Stimulated activated CD4-positive, alpha-beta T cell treated with anti-CD3 and anti-CD28 coated beads, Interleukin-15, amount 100 ng/mL, for 24 hours (primary cell): ENCODE measurements around the gene ARSA.
"Not testable (repeated sequence)": the region's sequence is repeated elsewhere in the genome, so short reads cannot be mapped to it uniquely, and the experiment has no call there.

Experiments used
- DNase-seq: peaks from one replicate; pipeline ENCODE4 v3.0.0-alpha.2; 2020

Gene ARSA

GRCh38 chr22:50627642-50628542, at the start of gene ARSA:
Gene ARSA, minus strand, starts transcription at chr22:50628152. Its CDS starts 373 bp downstream, at chr22:50627779.
- DNase-seq: peak; percentile 82

- DNase-seq: no peak
These were observed 48.9 kb upstream of the ARSA start for GRCh38 chr22:50676661-50677492.

- DNase-seq: no peak
These were observed 48.3 kb upstream of the ARSA start for GRCh38 chr22:50676180-50676636.

GRCh38 chr22:50675553-50676179, 47.7 kb upstream of the ARSA start:
- DNase-seq: no peak

DNA sequence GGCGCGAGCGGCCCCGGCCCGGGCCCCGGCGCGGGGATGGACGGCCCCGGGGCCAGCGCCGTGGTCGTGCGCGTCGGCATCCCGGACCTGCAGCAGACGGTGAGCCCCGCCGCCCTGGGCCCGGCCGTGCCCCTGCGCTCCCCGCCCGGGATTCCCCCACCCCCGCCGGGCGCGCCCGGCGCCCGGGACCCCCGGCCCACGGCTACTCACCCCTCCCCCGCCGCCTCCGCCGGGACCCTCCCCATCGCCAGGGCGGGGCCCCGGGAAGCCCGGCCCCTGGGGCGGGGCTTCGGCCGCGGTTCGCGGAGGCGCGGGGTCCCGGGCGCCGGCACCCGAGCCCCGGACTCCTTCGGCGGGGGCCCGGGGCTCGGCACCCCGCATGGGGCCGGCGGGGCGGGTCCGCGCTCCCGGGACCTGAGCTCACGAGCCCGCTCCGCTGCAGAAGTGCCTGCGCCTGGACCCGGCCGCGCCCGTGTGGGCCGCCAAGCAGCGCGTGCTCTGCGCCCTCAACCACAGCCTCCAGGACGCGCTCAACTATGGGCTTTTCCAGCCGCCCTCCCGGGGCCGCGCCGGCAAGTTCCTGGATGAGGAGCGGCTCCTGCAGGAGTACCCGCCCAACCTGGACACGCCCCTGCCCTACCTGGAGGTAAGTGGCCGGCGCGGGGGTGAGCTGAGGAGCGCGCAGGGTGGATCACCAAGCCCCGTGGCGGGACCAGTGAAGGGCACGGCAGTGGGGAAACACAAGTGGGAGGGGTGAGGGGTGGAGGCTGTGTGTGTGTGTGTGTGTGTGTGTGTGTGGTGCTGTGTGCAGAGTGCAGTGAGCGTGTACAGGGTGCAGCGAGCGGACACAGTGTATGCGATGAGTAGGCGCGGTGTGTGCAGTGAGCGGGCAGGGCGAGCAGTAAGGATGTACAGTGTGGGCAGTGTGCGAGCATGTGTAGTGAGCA, 46.9 kb upstream of the ARSA start:
- DNase-seq: peak; percentile 31

DNA sequence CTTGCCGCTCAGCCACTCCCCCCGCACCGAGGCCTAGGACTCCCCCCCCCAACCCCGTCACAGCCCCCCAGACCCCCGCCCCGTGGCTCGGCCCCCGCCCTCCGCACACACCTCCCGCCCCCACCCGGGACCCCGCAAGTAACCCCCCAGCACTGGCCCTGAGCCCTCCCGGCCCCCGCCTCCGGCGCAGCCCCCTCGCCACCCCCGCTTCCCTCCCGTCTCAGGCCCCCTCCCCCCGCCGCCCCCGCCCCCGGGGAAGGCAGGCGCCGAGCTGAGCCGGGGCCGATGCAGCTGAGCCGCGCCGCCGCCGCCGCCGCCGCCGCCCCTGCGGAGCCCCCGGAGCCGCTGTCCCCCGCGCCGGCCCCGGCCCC, 46.2 kb upstream of the ARSA start:
- DNase-seq: no peak

- no peak for DNase-seq
These were observed 45.5 kb upstream of the ARSA start for GRCh38 chr22:50673231-50674129.

DNA sequence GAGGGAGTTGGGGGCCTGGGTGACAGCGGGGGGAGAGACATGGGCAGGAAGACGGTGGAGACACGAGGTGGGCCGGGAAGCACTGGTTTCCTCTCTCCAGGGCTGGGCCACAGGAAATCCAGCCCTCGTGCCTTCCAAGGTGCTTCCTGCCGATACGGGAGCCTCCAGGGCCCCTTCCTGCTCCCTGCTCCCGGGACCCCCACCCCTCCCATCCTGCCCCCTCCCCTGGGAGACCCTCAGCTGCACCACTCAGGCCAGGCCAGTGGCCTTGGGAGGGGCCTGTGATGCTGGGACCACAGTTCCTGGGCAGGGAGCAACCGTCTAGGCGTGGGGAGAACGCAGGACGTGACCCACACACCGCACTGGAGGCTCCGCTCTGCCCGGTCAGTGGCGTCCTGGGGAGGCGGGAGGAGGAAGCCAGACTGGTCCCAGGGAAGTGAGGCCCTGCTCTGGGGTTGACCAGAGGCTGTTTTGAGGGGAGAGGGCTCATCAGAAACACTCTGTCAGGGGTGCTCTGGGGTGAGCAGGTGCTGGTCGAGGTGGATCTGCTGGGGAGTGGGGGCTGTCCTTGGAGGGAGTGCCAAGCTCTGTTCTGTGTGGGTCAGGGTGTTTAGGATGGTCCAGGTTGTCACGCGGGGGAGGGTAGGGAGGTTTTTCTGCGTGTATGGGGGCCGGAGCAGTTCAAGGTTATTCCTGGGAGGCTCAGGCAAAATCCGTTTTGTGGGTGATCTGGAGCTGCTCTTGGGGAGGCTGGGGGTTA, 44.7 kb upstream of the ARSA start, which contains the start of gene SHANK3:
Gene SHANK3 (plus strand): TSS at position 353 of the 760 bp plus-strand sequence.
- no peak for DNase-seq

- DNase-seq: no peak
These were observed 44.1 kb upstream of the ARSA start for GRCh38 chr22:50672041-50672440.

DNA sequence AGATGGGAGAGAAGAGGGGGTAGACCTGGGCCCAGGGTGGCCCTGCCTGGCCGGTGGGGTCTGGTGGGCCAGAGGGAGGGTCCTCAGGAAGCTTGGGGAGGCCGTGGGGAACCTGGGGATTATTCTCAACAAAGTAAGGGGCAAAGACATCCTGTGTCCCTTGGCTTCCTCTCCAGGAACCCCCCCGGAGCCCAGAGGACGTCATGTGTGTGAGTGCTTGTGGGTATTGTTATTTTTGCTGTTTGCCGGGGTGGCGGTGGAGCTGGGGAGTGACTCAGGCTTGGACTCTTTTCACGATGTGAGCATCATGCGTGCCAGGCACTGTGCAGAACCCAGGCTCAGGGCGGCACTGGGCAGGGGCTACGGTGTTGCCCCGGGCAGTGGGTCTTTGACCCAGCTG, 43.7 kb upstream of the ARSA start:
- no peak for DNase-seq

- no peak for DNase-seq
These were observed 43.1 kb upstream of the ARSA start for GRCh38 chr22:50670914-50671538.

DNA sequence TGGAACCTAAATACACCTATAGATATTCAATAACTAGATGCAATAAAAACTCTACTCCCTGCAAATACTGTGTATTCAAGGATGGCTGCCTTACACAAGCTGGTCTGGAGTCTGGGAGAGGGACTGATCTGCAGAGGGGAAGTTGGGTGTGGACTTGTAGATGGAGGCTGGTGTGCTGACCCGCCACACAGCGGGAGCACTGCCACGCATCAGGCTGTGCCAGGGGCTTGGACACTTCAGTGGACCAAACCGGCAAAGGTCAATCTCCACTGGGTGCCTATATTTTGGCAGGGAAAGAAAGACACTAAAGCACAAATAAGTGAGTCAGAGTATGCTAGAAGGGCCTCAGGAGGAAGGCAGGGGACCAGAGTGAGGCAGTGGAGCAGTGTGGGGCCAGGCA, 42.6 kb upstream of the ARSA start:
- DNase-seq: no peak

GRCh38 chr22:50665738-50666137, 37.8 kb upstream of the ARSA start:
- DNase-seq: no peak

GRCh38 chr22:50665212-50665611, 37.3 kb upstream of the ARSA start:
- DNase-seq: no peak

GRCh38 chr22:50660306-50660705, 32.4 kb upstream of the ARSA start:
- DNase-seq: no peak

DNA sequence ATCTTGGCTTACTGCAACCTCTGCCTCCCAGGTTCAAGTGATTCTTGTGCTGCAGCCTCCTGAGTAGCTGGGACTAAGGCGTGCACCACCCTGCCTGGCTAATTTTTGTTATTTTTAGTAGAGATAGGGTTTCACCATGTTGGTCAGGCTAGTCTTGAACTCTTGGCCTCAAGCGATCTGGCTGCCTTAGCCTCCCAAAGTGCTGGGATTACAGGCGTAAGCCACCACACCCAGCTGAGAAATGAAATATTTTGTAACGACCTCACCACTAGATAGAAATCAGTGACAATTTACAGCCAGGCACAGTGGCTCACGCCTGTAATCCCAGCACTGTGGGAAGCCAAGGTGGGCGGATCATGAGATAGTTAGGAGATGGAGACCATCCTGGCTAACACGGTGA, 31.8 kb upstream of the ARSA start:
- not testable (repeated sequence) for DNase-seq

DNA sequence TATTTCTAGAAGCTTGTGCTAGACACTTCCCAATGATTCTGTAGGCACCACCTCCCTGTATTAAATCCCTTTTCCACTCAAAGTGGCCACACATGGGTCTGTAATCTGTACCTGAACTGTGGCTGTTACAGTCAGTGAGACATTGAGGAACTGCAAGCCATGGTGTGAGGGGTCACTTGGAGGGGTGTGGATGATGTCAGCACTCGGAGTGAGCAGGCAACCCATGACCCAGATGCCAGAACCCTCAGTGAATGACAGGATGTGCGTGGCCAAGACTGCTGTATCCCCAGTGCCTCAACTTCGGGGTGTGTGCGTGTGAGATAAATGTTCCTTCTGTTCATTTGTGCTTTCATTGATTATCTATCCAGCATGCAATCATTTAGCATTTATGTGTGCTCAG, 30.0 kb upstream of the ARSA start:
- DNase-seq: no peak

GRCh38 chr22:50656122-50657070, 28.4 kb upstream of the ARSA start:
- no peak for DNase-seq
